Measurements from ENCODE around the gene RPL10A. TPM values are rescaled to one million over a fixed set of nuclear protein-coding genes. Genes with fewer than 3 reads are reported as not detected.
A peak's percentile ranks its signal among the peaks of the same experiment; 100 is the strongest.

RPL10A gene
- total RNA-seq, 6 donors from 2014 or later = 474 to 1,092 (median 918) TPM

DNA sequence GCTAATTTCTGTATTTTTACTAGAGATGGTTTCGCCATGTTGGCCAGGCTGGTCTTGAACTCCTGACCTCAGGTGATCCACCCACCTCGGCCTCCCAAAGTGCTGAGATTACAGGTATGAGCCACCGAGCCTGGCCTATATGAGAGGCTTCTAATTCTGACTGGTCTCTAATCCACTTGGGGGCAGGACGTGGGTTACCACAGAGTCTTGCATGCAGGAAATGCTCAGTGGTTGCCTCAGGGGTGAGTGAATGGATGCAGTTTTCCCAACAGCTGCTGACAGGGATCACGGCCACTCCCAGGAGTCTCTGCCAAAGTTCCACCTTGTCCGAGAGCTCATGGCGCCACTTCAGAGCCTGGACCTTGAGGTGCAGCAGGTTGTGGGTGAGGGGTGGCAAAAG, 22.5 kb upstream of the RPL10A start:
- no peaks in the 10 kb centered on the region for H3K36me3 ChIP-seq
- no peaks in the 10 kb centered on the region for H3K27me3 ChIP-seq
- H3K4me3 ChIP-seq = no peak overlapping the region
- no peak for DNase-seq
- H3K4me1 ChIP-seq = peaks cover 0 to 7% (median 0%) of the 10 kb centered on the region in 4 donors
- no peaks in the 10 kb centered on the region for H3K9me3 ChIP-seq
- TF ChIP-seq POLR2A (IDR thresholded peaks at IDR 0.05) (no peak), POLR2AphosphoS5 (IDR thresholded peaks at IDR 0.05) (no peak), EP300 (IDR thresholded peaks at IDR 0.05) (no peak)
- TF ChIP-seq, protein P1, sequence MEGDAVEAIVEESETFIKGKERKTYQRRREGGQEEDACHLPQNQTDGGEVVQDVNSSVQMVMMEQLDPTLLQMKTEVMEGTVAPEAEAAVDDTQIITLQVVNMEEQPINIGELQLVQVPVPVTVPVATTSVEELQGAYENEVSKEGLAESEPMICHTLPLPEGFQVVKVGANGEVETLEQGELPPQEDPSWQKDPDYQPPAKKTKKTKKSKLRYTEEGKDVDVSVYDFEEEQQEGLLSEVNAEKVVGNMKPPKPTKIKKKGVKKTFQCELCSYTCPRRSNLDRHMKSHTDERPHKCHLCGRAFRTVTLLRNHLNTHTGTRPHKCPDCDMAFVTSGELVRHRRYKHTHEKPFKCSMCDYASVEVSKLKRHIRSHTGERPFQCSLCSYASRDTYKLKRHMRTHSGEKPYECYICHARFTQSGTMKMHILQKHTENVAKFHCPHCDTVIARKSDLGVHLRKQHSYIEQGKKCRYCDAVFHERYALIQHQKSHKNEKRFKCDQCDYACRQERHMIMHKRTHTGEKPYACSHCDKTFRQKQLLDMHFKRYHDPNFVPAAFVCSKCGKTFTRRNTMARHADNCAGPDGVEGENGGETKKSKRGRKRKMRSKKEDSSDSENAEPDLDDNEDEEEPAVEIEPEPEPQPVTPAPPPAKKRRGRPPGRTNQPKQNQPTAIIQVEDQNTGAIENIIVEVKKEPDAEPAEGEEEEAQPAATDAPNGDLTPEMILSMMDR (IDR thresholded peaks at IDR 0.05) = no peak
- no peak overlapping the region for H3K27ac ChIP-seq
- no peak for ATAC-seq (ENCODE audit: low FRiP score in 2 of 2)
- 80 to 92% methylated on average over 2 to 7 of the region's 7 CpGs for WGBS, 2 donors

- TF ChIP-seq, protein P1 (IDR thresholded peaks at IDR 0.05) = no peak
- TF ChIP-seq POLR2AphosphoS5 (IDR thresholded peaks at IDR 0.05) = no peak
- TF ChIP-seq EP300 (IDR thresholded peaks at IDR 0.05) = no peak
- TF ChIP-seq POLR2A (IDR thresholded peaks at IDR 0.05) = no peak
- no peaks in the 10 kb centered on the region for H3K36me3 ChIP-seq
- ATAC-seq (ENCODE audit: low FRiP score in 2 of 2) = no peak
- H3K9me3 ChIP-seq = no peaks in the 10 kb centered on the region
- DNase-seq = no peak
- WGBS, 2 donors = 78 to 80% methylated on average over 7 of the region's 7 CpGs
- H3K27me3 ChIP-seq = no peaks in the 10 kb centered on the region
- H3K27ac ChIP-seq = no peak overlapping the region
- H3K4me1 ChIP-seq = peaks cover 9 to 25% (median 16%) of the 10 kb centered on the region in 4 donors
- H3K4me3 ChIP-seq = no peak overlapping the region
Observed at GRCh38 chr6:35448191-35448590, 20.0 kb upstream of the RPL10A start.

GRCh38 chr6:35449287-35449881, 18.8 kb upstream of the RPL10A start:
- ATAC-seq (ENCODE audit: low FRiP score in 2 of 2) (peak; percentile 73 to 77), DNase-seq (peak in 1 of 2 donors; percentile 28)
- no peaks in the 10 kb centered on the region for H3K9me3 ChIP-seq
- H3K4me3 ChIP-seq = no peak overlapping the region
- 31 to 32% methylated on average over 6 to 14 of the region's 14 CpGs for WGBS, 2 donors
- no peak for TF ChIP-seq POLR2A (IDR thresholded peaks at IDR 0.05)
- TF ChIP-seq, protein P1 (IDR thresholded peaks at IDR 0.05) = peak; percentile 45 to 72 (median 60)
- H3K27me3 ChIP-seq = no peaks in the 10 kb centered on the region
- no peaks in the 10 kb centered on the region for H3K36me3 ChIP-seq
- no peak overlapping the region for H3K27ac ChIP-seq
- peaks cover 18 to 35% (median 27%) of the 10 kb centered on the region in 4 donors for H3K4me1 ChIP-seq

DNA sequence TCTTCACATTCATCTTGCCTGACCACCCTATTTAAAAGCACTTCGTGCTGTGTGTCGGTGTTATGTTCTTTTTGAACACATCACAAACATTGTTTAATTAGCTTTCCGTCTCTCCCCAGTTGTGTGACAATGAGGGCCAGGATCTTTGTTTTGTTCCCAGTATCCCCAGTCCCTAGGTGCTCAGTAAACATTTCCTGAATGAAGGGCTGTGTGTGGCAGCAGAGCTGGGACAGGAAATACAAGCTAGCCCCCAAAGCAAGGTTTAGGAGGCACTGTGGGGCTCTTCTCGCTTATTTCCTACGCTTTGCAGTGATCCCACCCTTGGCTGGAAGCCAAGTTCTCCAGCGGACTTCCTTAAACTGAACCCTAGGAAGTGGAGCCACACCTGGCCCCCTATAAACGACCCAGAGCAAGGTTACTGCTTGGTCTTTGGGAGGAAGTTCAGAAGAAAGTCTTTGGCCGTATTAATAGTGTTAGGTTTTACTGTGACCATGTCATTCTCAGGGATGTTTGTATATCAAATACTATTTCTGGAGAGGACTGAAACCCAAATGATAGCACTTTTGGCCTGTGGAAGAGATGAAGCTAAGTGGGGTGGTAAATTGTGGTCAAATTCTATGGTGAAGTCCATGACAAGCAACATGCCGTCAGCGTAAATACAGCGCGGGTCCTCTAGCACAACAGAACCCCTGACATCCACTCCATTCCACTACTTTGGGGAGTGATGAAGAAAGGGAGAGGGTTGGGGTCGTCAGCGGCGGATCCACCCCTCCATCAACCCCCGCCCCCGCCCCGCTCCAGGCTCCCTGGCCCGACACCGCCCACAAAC, 16.6 kb upstream of the RPL10A start:
- H3K27ac ChIP-seq = peak overlapping the region; percentile 58 to 86 (median 67)
- WGBS, 2 donors = 10 to 12% methylated on average over 14 to 20 of the region's 20 CpGs

More for the DNA sequence above, 16.6 kb upstream of the RPL10A start:
- ATAC-seq (ENCODE audit: low FRiP score in 2 of 2) = no peak
- Histone ChIP-seq H3K27me3 (no peaks in the 10 kb centered on the region), H3K9me3 (no peaks in the 10 kb centered on the region), H3K4me1 (peaks cover 18 to 38% (median 31%) of the 10 kb centered on the region in 4 donors), H3K36me3 (peaks cover 0 to 13% (median 4%) of the 10 kb centered on the region in 4 donors), H3K4me3 (peak overlapping the region in 3 of 4 donors; percentile 60 to 95 (median 87))
- TF ChIP-seq, protein P1 (IDR thresholded peaks at IDR 0.05) = no peak
- TF ChIP-seq EP300 (IDR thresholded peaks at IDR 0.05) = no peak
- no peak for TF ChIP-seq POLR2AphosphoS5 (IDR thresholded peaks at IDR 0.05)
- no peak for TF ChIP-seq POLR2A (IDR thresholded peaks at IDR 0.05)
- DNase-seq = no peak

All from upper lobe of left lung (tissue), 6 donors.